ENCODE data around the gene SLC38A10.

- TF ChIP-seq CTCF (IDR thresholded peaks at IDR 0.05 in 2 of 3, conservative IDR thresholded peaks at IDR 0.05 in 1 of 3; ENCODE audit: borderline replicate concordance in 1 of 3, insufficient read depth in 1 of 3, low read depth in 2 of 3, low read length in 2 of 3) = no peak
- TF ChIP-seq SRF (IDR thresholded peaks at IDR 0.05; ENCODE audit: low read depth) = no peak
- TF ChIP-seq EZH2 (IDR thresholded peaks at IDR 0.05) = no peak
- no peak for TF ChIP-seq POLR2A (IDR thresholded peaks at IDR 0.05; ENCODE audit: borderline replicate concordance, extremely low read depth, insufficient read depth, insufficient read length)
These were observed 54.3 kb downstream of the SLC38A10 start for GRCh38 chr17:81240761-81241160.
